ENCODE measurements around the gene GRIFIN. TPM values are rescaled to one million over a fixed set of nuclear protein-coding genes. Genes with fewer than 3 reads are reported as not detected.

The GRIFIN gene
- total and polyA plus RNA-seq, 2 experiments from 2014 or later, result not detected

DNA sequence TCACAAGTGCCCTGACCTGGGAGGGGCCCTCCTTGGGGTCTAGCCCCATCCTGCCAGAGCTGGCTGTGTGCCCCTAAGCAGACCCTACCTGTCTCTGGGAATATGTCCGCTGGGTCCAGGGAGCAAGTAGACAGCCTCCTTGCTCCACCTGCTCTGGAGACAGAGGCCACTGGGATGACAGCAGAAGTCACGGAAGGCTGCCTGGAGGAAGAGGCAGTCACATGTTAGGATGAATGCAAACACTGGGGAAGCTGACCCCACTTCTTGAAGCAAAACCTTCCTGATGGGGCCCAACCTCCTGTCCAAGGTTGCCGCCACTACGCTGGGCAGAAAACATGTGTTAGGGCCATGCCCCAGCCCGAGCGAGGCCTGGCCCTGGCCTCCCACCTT lies 31.7 kb upstream of the GRIFIN start:
- Histone ChIP-seq H3K36me3 (replicated peaks; ENCODE audit: insufficient read depth, low read depth) (no peaks in the 10 kb centered on the region), H3K27me3 (no peaks in the 10 kb centered on the region), H3K27ac (no peak overlapping the region), H3K4me3 (no peak overlapping the region), H2AFZ (no peak overlapping the region), H3K4me1 (ENCODE audit: insufficient read depth) (peaks cover 9% of the 10 kb centered on the region), H3K4me2 (no peak overlapping the region), H3K9me2 (replicated peaks; ENCODE audit: insufficient read depth) (no peaks in the 10 kb centered on the region), H3K9me3 (ENCODE audit: low read depth) (no peaks in the 10 kb centered on the region), H3K79me2 (no peaks in the 10 kb centered on the region), H4K20me1 (ENCODE audit: insufficient read depth, poor library complexity, severe bottlenecking) (no peaks in the 10 kb centered on the region)
- no peak for DNase-seq (ENCODE audit: low spot score)
- 93% methylated on average over 6 of the region's 6 CpGs for WGBS (ENCODE audit: low lambda C conversion rate, missing lambda C conversion rate)
- TF ChIP-seq, protein P1, sequence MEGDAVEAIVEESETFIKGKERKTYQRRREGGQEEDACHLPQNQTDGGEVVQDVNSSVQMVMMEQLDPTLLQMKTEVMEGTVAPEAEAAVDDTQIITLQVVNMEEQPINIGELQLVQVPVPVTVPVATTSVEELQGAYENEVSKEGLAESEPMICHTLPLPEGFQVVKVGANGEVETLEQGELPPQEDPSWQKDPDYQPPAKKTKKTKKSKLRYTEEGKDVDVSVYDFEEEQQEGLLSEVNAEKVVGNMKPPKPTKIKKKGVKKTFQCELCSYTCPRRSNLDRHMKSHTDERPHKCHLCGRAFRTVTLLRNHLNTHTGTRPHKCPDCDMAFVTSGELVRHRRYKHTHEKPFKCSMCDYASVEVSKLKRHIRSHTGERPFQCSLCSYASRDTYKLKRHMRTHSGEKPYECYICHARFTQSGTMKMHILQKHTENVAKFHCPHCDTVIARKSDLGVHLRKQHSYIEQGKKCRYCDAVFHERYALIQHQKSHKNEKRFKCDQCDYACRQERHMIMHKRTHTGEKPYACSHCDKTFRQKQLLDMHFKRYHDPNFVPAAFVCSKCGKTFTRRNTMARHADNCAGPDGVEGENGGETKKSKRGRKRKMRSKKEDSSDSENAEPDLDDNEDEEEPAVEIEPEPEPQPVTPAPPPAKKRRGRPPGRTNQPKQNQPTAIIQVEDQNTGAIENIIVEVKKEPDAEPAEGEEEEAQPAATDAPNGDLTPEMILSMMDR (IDR thresholded peaks at IDR 0.05; ENCODE audit: poor library complexity), result no peak
- TF ChIP-seq EZH2 (IDR thresholded peaks at IDR 0.05; ENCODE audit: borderline replicate concordance), result no peak
- no peak for TF ChIP-seq EZH2phosphoT487 (IDR thresholded peaks at IDR 0.05; ENCODE audit: low read depth, severe bottlenecking, unreplicated experiment)

DNA sequence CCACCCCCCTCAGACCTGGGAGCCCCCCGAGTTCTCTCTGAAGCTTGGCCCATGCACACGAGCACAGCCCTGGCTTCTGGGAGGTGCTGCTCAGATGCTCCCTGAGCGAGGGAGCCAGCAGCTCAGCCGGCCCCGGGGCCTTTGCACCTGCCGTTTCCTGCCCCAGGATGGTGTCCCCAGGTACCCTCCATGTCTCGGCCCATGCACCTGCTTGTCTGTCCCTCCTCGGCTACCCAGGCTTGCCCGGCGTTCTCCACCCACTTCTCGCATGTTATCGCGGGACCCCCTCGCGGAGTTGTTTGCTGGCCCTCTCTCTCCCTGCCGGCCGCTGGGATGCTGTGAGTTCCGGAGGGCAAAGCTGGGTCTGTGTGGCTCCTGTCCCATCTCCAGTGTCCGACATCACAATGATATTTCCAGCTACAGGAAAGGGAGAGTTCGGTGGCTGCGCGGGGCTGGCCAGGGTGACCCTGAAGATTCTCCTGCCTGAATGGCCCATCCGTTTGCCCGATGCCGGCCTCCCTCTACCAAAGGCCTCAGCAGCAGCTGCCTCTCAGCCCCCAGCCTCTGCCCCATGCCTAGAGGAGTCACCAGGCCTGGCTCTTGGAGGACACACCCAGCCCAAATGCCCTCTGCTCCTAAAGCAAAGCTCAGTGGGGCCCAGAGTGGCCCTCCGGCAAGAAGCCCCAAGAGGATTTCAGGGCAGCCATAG lies 31.2 kb upstream of the GRIFIN start:
- TF ChIP-seq EZH2phosphoT487 (IDR thresholded peaks at IDR 0.05; ENCODE audit: low read depth, severe bottlenecking, unreplicated experiment) (no peak), EZH2 (IDR thresholded peaks at IDR 0.05; ENCODE audit: borderline replicate concordance) (no peak)
- TF ChIP-seq, protein P1 (IDR thresholded peaks at IDR 0.05; ENCODE audit: poor library complexity), result no peak
- 85% methylated on average over 25 of the region's 26 CpGs for WGBS (ENCODE audit: low lambda C conversion rate, missing lambda C conversion rate)
- Histone ChIP-seq H4K20me1 (ENCODE audit: insufficient read depth, poor library complexity, severe bottlenecking) (no peaks in the 10 kb centered on the region), H3K4me3 (no peak overlapping the region), H3K36me3 (replicated peaks; ENCODE audit: insufficient read depth, low read depth) (no peaks in the 10 kb centered on the region), H3K27me3 (no peaks in the 10 kb centered on the region), H3K27ac (no peak overlapping the region), H3K4me1 (ENCODE audit: insufficient read depth) (peaks cover 9% of the 10 kb centered on the region), H3K4me2 (no peak overlapping the region), H2AFZ (no peak overlapping the region), H3K79me2 (no peaks in the 10 kb centered on the region), H3K9me2 (replicated peaks; ENCODE audit: insufficient read depth) (no peaks in the 10 kb centered on the region), H3K9me3 (ENCODE audit: low read depth) (no peaks in the 10 kb centered on the region)
- DNase-seq (ENCODE audit: low spot score), result no peak

DNA sequence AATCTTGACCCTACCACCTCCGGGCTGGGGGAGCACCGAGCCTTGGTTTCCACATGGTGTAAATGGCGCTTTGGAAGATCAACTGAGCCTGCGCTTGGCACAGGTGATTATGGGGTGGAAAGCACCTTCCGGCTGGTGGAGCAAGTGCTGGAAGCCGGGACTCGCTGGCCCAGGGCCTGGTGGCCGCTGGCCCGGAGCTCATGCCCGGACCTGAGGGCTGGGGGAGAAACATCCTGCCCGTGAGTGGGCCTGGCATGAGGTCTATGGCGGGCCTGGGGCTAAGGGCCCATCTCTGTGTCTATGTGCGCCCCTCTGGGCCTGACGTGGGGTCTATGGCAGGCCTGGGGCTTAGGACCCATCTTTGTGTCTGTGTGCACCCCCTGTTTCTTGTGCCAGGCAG lies 29.2 kb upstream of the GRIFIN start:
- H3K79me2 ChIP-seq, result no peaks in the 10 kb centered on the region
- no peaks in the 10 kb centered on the region for H4K20me1 ChIP-seq (ENCODE audit: insufficient read depth, poor library complexity, severe bottlenecking)
- 95% methylated on average over 14 of the region's 14 CpGs for WGBS (ENCODE audit: low lambda C conversion rate, missing lambda C conversion rate)
- no peak overlapping the region for H2AFZ ChIP-seq
- no peak for DNase-seq (ENCODE audit: low spot score)
- H3K9me2 ChIP-seq (replicated peaks; ENCODE audit: insufficient read depth), result no peaks in the 10 kb centered on the region
- no peaks in the 10 kb centered on the region for H3K36me3 ChIP-seq (replicated peaks; ENCODE audit: insufficient read depth, low read depth)
- H3K27ac ChIP-seq, result no peak overlapping the region
- H3K4me2 ChIP-seq, result no peak overlapping the region
- H3K27me3 ChIP-seq, result no peaks in the 10 kb centered on the region
- no peaks in the 10 kb centered on the region for H3K9me3 ChIP-seq (ENCODE audit: low read depth)
- no peaks in the 10 kb centered on the region for H3K4me1 ChIP-seq (ENCODE audit: insufficient read depth)
- H3K4me3 ChIP-seq, result no peak overlapping the region
- TF ChIP-seq EZH2 (IDR thresholded peaks at IDR 0.05; ENCODE audit: borderline replicate concordance) (no peak), EZH2phosphoT487 (IDR thresholded peaks at IDR 0.05; ENCODE audit: low read depth, severe bottlenecking, unreplicated experiment) (no peak)
- TF ChIP-seq, protein P1 (IDR thresholded peaks at IDR 0.05; ENCODE audit: poor library complexity), result no peak

All from hepatocyte (in vitro differentiated cells).